NCI-H2107 treated with DMSO at 0.1 percent for 48 hours (cell line): ENCODE results near the gene CDKAL1.

Experiments
- DNase-seq: peaks from one replicate; lab custom pipeline; 2025; ENCODE audit not compliant: unreplicated experiment; lab: John Stamatoyannopoulos, UW

CDKAL1 gene

GRCh38 chr6:20947977-20948376, 413.7 kb downstream of the CDKAL1 start:
- DNase-seq: no peak

GRCh38 chr6:20948556-20948955, 414.3 kb downstream of the CDKAL1 start:
- peak; percentile 36 for DNase-seq

GRCh38 chr6:20949138-20949537, 414.9 kb downstream of the CDKAL1 start:
- DNase-seq: no peak

- peak; percentile 93 for DNase-seq
Measured at GRCh38 chr6:20952699-20953474, 418.6 kb downstream of the CDKAL1 start.

GRCh38 chr6:20954315-20954714, 420.1 kb downstream of the CDKAL1 start:
- peak; percentile 18 for DNase-seq

GRCh38 chr6:20955131-20955530, 420.9 kb downstream of the CDKAL1 start:
- DNase-seq: no peak

- DNase-seq: no peak
Measured at GRCh38 chr6:20955751-20956150, 421.5 kb downstream of the CDKAL1 start.

GRCh38 chr6:20960067-20960466, 425.8 kb downstream of the CDKAL1 start:
- DNase-seq: no peak

- no peak for DNase-seq
Measured at GRCh38 chr6:20965276-20965675, 431.0 kb downstream of the CDKAL1 start.

GRCh38 chr6:20965915-20966314, 431.7 kb downstream of the CDKAL1 start:
- no peak for DNase-seq

- DNase-seq: no peak
Measured at GRCh38 chr6:20969551-20969950, 435.3 kb downstream of the CDKAL1 start.

- DNase-seq: no peak
Measured at GRCh38 chr6:20976391-20976918, 442.2 kb downstream of the CDKAL1 start.

- no peak for DNase-seq
Measured at GRCh38 chr6:20978151-20978614, 443.9 kb downstream of the CDKAL1 start.

GRCh38 chr6:20979076-20979475, 444.8 kb downstream of the CDKAL1 start:
- DNase-seq: no peak

GRCh38 chr6:20983961-20984360, 449.7 kb downstream of the CDKAL1 start:
- DNase-seq: no peak

- DNase-seq: no peak
Measured at GRCh38 chr6:20985821-20986220, 451.6 kb downstream of the CDKAL1 start.

- DNase-seq: no peak
Measured at GRCh38 chr6:20991910-20992309, 457.7 kb downstream of the CDKAL1 start.

GRCh38 chr6:20996099-20996498, 461.8 kb downstream of the CDKAL1 start:
- no peak for DNase-seq

GRCh38 chr6:20997143-20997769, 463.0 kb downstream of the CDKAL1 start:
- no peak for DNase-seq

GRCh38 chr6:20997770-20998147, 463.5 kb downstream of the CDKAL1 start:
- no peak for DNase-seq

- no peak for DNase-seq
Measured at GRCh38 chr6:20998748-20999448, 464.6 kb downstream of the CDKAL1 start.

- DNase-seq: no peak
Measured at GRCh38 chr6:21000331-21000801, 466.1 kb downstream of the CDKAL1 start.
